ENCODE data around the gene COPZ1.
"Not testable (repeated sequence)": the region's sequence is repeated elsewhere in the genome, so short reads cannot be mapped to it uniquely, and the experiment has no call there.

The COPZ1 gene

GRCh38 chr12:54337280-54337842 lies 12.4 kb downstream of the COPZ1 start:
- no peak for DNase-seq (ENCODE audit: low spot score)

GRCh38 chr12:54337854-54338650 lies 13.1 kb downstream of the COPZ1 start:
- no peak for DNase-seq (ENCODE audit: low spot score)

- DNase-seq (ENCODE audit: low spot score): no peak
Measured at GRCh38 chr12:54338698-54339296, 13.9 kb downstream of the COPZ1 start.

- no peak for DNase-seq (ENCODE audit: low spot score)
Measured at GRCh38 chr12:54340846-54341245, 15.9 kb downstream of the COPZ1 start.

GRCh38 chr12:54341378-54342300 lies 16.7 kb downstream of the COPZ1 start:
- DNase-seq (ENCODE audit: low spot score): no peak

- no peak for DNase-seq (ENCODE audit: low spot score)
Measured at GRCh38 chr12:54349036-54349435, 24.1 kb downstream of the COPZ1 start.

- DNase-seq (ENCODE audit: low spot score): no peak
Measured at GRCh38 chr12:54349679-54350078, 24.7 kb downstream of the COPZ1 start.

- DNase-seq (ENCODE audit: low spot score): no peak
Measured at GRCh38 chr12:54350743-54351142, 25.8 kb downstream of the COPZ1 start.

- no peak for DNase-seq (ENCODE audit: low spot score)
Measured at GRCh38 chr12:54351341-54351740, 26.4 kb downstream of the COPZ1 start.

- DNase-seq (ENCODE audit: low spot score): peak; percentile 51
Measured at GRCh38 chr12:54352022-54352531, 27.1 kb downstream of the COPZ1 start.

GRCh38 chr12:54352891-54353874 lies 28.3 kb downstream of the COPZ1 start:
- DNase-seq (ENCODE audit: low spot score): peak; percentile 34

GRCh38 chr12:54354271-54354670 lies 29.3 kb downstream of the COPZ1 start:
- not testable (repeated sequence) for DNase-seq (ENCODE audit: low spot score)

- DNase-seq (ENCODE audit: low spot score): no peak
Measured at GRCh38 chr12:54355104-54355815, 30.3 kb downstream of the COPZ1 start.

GRCh38 chr12:54356228-54356627 lies 31.3 kb downstream of the COPZ1 start:
- no peak for DNase-seq (ENCODE audit: low spot score)

- no peak for DNase-seq (ENCODE audit: low spot score)
Measured at GRCh38 chr12:54356951-54357356, 32.0 kb downstream of the COPZ1 start.

GRCh38 chr12:54357506-54358190 lies 32.7 kb downstream of the COPZ1 start:
- DNase-seq (ENCODE audit: low spot score): no peak

GRCh38 chr12:54358191-54358944 lies 33.4 kb downstream of the COPZ1 start:
- DNase-seq (ENCODE audit: low spot score): no peak

GRCh38 chr12:54358945-54359761 lies 34.2 kb downstream of the COPZ1 start:
- DNase-seq (ENCODE audit: low spot score): peak; percentile 99
